Measurements from ENCODE around the gene MRTFA. TPM values are rescaled to one million over a fixed set of nuclear protein-coding genes. Genes with fewer than 3 reads are reported as not detected.

MRTFA gene
- polyA plus RNA-seq, 1 of the 3 experiments (the other 2 are of a cell fraction), result 5.8 TPM

GRCh38 chr22:40485813-40486667 lies 150.5 kb downstream of the MRTFA start:
- POLR2A ChIA-PET, result no interaction called here
- CTCF ChIA-PET, result interaction anchor here (0.9 to 2.0 kb wide), 4 partner anchors 8 to 50 kb away, joined by 3 to 7 read pairs (median 6); no protein-coding TSS in a partner anchor
- 80% methylated on average over 9 of the region's 12 CpGs for WGBS (ENCODE audit: low lambda C conversion rate)
- no peak for DNase-seq
- no peaks in the 10 kb centered on the region for H3F3A ChIP-seq (replicated peaks; ENCODE audit: insufficient read depth)
- H3K4me1 ChIP-seq (ENCODE audit: control insufficient read depth in 1 of 2, insufficient read depth in 2 of 2, low read depth in 1 of 2, low read length in 1 of 2), result peaks cover 7 to 24% of the 10 kb centered on the region in 2 experiments; a peak in 2 of 4 replicates
- no peak overlapping the region for H3K4me3 ChIP-seq (ENCODE audit: low read depth in 2 of 2, low read length in 1 of 2)
- peak overlapping the region; percentile 11; the same call in 1 of the 2 replicates for H3K4me2 ChIP-seq
- H3K27me3 ChIP-seq (ENCODE audit: insufficient read depth), result no peaks in the 10 kb centered on the region
- no peak overlapping the region for H3K9ac ChIP-seq
- TF ChIP-seq ZBTB33 (IDR thresholded peaks at IDR 0.05; ENCODE audit: borderline replicate concordance, low read depth), result no peak
- TF ChIP-seq POLR2AphosphoS5 (IDR thresholded peaks at IDR 0.05; ENCODE audit: low read depth, low read length), result no peak
- no peak for TF ChIP-seq MEF2A (IDR thresholded peaks at IDR 0.05; ENCODE audit: borderline replicate concordance, low read depth)
- TF ChIP-seq RAD21 (IDR thresholded peaks at IDR 0.05; ENCODE audit: low read length), result no peak
- TF ChIP-seq CTCF (IDR thresholded peaks at IDR 0.05), result no peak
- no peak for TF ChIP-seq MAX (IDR thresholded peaks at IDR 0.05; ENCODE audit: low read depth)
- TF ChIP-seq FOXM1 (IDR thresholded peaks at IDR 0.05; ENCODE audit: low read depth), result no peak
- no peak for TF ChIP-seq EP300 (IDR thresholded peaks at IDR 0.05; ENCODE audit: borderline replicate concordance in 1 of 2, low read depth in 1 of 2, low read length in 1 of 2)
- no peak for TF ChIP-seq RXRA (IDR thresholded peaks at IDR 0.05; ENCODE audit: borderline replicate concordance, low read depth)
- no peak for TF ChIP-seq SIN3A (IDR thresholded peaks at IDR 0.05; ENCODE audit: borderline replicate concordance, low read depth, low read length)
- no peak for TF ChIP-seq IRF3 (IDR thresholded peaks at IDR 0.05; ENCODE audit: low read depth, low read length)
- no peak for TF ChIP-seq TAF1 (IDR thresholded peaks at IDR 0.05; ENCODE audit: borderline replicate concordance, low read depth, low read length)
- TF ChIP-seq REST (IDR thresholded peaks at IDR 0.05; ENCODE audit: low read depth, low read length), result no peak
- H3K36me3 ChIP-seq (replicated peaks in 1 of 2; ENCODE audit: control insufficient read depth in 1 of 2, insufficient read depth in 2 of 2, low read length in 1 of 2), result no peaks in the 10 kb centered on the region
- H3K79me2 ChIP-seq (ENCODE audit: insufficient read depth), result peaks cover 83% of the 10 kb centered on the region
- no peaks in the 10 kb centered on the region for H3K9me3 ChIP-seq
- no peak overlapping the region for H2AFZ ChIP-seq (ENCODE audit: low read depth)
- no peaks in the 10 kb centered on the region for H3K9me2 ChIP-seq
- peak overlapping the region in 1 of 2 experiments; percentile 59; a peak in 2 of 4 replicates for H3K27ac ChIP-seq (ENCODE audit: low read depth in 2 of 2, low read length in 1 of 2)
- H4K20me1 ChIP-seq (ENCODE audit: insufficient read depth), result 0 out of 2 replicates have a peak, but pooled peaks cover 8% of the 10 kb centered on the region

All from SK-N-SH (cell line).